Astrocyte of the spinal cord (primary cell): Measurements from ENCODE around the gene SPOCK1.
A peak's percentile ranks its signal among the peaks of the same experiment; 100 is the strongest.

ENCODE experiments used
- DNase-seq: peaks from one replicate; pipeline ENCODE4 v3.0.0; 2011; ENCODE audit warnings: low read depth, low spot score
- H3K4me3 ChIP-seq: 2 replicates; pipeline ENCODE4 v1.5.1; 2011; ENCODE audit warnings: low read depth, mild to moderate bottlenecking, low read length, moderate library complexity
- CTCF ChIP-seq: IDR thresholded peaks from 2 replicates; pipeline ENCODE4 v1.5.1; 2012; ENCODE audit warnings: low read depth, mild to moderate bottlenecking, low read length, inconsistent platforms
- in situ Hi-C: cut with HindIII; loops from 2 replicates; pipeline ENCODE4 v1.10.0; 2017; ENCODE audit warnings: low sequenced_read_pairs

Gene SPOCK1

GRCh38 chr5:137082951-137083350 is 416.2 kb downstream of the SPOCK1 start:
- no peak for DNase-seq
- H3K4me3 ChIP-seq = no peak overlapping the region
- in situ Hi-C loops = no loop called here
- no peak for TF ChIP-seq CTCF

GRCh38 chr5:137078171-137078665 is 420.9 kb downstream of the SPOCK1 start:
- DNase-seq = peak; percentile 33
- no peak for TF ChIP-seq CTCF
- in situ Hi-C loops = no loop called here
- no peak overlapping the region for H3K4me3 ChIP-seq

GRCh38 chr5:137075163-137075970 is 423.8 kb downstream of the SPOCK1 start:
- peak; percentile 65 for TF ChIP-seq CTCF
- H3K4me3 ChIP-seq = no peak overlapping the region
- in situ Hi-C loops = no loop called here
- DNase-seq = no peak

GRCh38 chr5:137073189-137073588 is 425.9 kb downstream of the SPOCK1 start:
- in situ Hi-C loops = no loop called here
- no peak for DNase-seq
- no peak overlapping the region for H3K4me3 ChIP-seq

GRCh38 chr5:137072361-137073115 is 426.6 kb downstream of the SPOCK1 start:
- in situ Hi-C loops = no loop called here
- no peak overlapping the region for H3K4me3 ChIP-seq
- no peak for TF ChIP-seq CTCF
- no peak for DNase-seq

More at GRCh38 chr5:137073189-137073588, 425.9 kb downstream of the SPOCK1 start:
- no peak for TF ChIP-seq CTCF

- no peak overlapping the region for H3K4me3 ChIP-seq
- in situ Hi-C loops = no loop called here
- no peak for DNase-seq
- TF ChIP-seq CTCF = no peak
These were observed 427.2 kb downstream of the SPOCK1 start for GRCh38 chr5:137071931-137072330.
